Retinal pigment epithelial cell (primary cell): ENCODE data around the gene ELFN1.
A peak's percentile ranks its signal among the peaks of the same experiment; 100 is the strongest.

ENCODE experiments used
- DNase-seq: peaks from one replicate; pipeline ENCODE4 v3.0.0-alpha.2; 2010; ENCODE audit warnings: low read depth
- H3K4me3 ChIP-seq: 2 replicates; pipeline ENCODE4 v1.5.1; 2011; ENCODE audit warnings: mild to moderate bottlenecking, low read length, control low read depth, moderate library complexity
- CTCF ChIP-seq: conservative IDR thresholded peaks from 2 replicates; pipeline ENCODE4 v1.5.1; 2011; ENCODE audit warnings: low read depth, low read length, control low read depth, inconsistent platforms

The ELFN1 gene

GRCh38 chr7:1787681-1788235, 117.7 kb downstream of the ELFN1 start:
- no peak overlapping the region for H3K4me3 ChIP-seq
- TF ChIP-seq CTCF = no peak
- DNase-seq = no peak

DNA sequence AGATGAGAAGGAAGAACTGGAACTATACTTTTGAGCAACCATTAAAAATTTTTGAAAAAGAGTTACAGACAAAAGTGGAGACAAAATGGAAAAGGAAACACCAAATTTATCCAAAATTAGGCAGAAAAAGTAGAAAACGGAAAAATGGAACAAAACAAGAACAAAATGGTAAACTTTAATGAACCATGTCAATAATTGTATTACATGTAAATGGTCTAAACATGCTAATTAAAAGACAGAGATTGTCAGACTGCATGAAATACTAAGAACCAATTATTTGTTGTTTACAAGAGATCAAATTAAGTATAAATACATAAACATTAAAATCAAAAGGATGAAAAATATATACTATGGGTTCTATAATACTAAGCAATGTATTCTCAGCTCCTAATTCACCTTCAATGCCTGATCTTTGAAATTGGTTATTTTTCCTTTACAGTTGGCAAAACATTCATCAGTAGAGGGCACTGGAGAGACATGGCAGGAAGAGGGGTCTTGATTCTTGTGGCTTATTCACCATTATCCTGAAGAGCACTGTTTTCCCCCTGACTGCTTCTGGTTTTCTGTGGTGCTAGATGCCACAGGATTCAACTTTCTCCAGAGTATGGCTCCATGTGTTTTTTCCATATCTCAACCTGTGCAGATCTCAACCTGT, 124.9 kb downstream of the ELFN1 start:
- TF ChIP-seq CTCF = peak; percentile 21
- no peak for DNase-seq
- H3K4me3 ChIP-seq = no peak overlapping the region
